HepG2 (cell line): ENCODE results near the gene HDGFL2. TPM values are rescaled to one million over a fixed set of nuclear protein-coding genes. Genes with fewer than 3 reads are reported as not detected.

Experiments
- AHR ChIP-seq: IDR thresholded peaks from 2 replicates; pipeline ENCODE4 v1.6.1; 2018; ENCODE audit warnings: missing genetic modification reagents, missing compliant biosample characterization
- FOXA3 ChIP-seq: IDR thresholded peaks from 2 replicates; pipeline ENCODE4 v1.6.1; 2016; ENCODE audit warnings: missing genetic modification reagents, missing compliant biosample characterization
- HES4 ChIP-seq: sonication (generic); formaldehyde crosslinking; IDR thresholded peaks from 2 replicates; pipeline ENCODE4 v1.9.0; 2021; ENCODE audit warnings: mild to moderate bottlenecking, missing genetic modification reagents, borderline replicate concordance
- HIVEP1 ChIP-seq: sonication (generic); formaldehyde crosslinking; IDR thresholded peaks from 2 replicates; pipeline ENCODE4 v1.4.0; 2020; ENCODE audit warnings: mild to moderate bottlenecking, missing genetic modification reagents
- KDM2A ChIP-seq: sonication (generic); formaldehyde crosslinking; IDR thresholded peaks from 2 replicates; pipeline ENCODE4 v1.4.0; 2020; ENCODE audit warnings: low read depth, missing genetic modification reagents, borderline replicate concordance
- KLF9 ChIP-seq: IDR thresholded peaks from 2 replicates; pipeline ENCODE4 v1.6.1; 2016; ENCODE audit warnings: low read depth
- KMT2B ChIP-seq: IDR thresholded peaks from 2 replicates; pipeline ENCODE4 v1.6.1; 2016; ENCODE audit warnings: missing genetic modification reagents, missing compliant biosample characterization
- NFYC ChIP-seq: IDR thresholded peaks from 2 replicates; pipeline ENCODE4 v1.6.1; 2016; ENCODE audit warnings: missing genetic modification reagents, missing compliant biosample characterization
- SETDB1 ChIP-seq: sonication (generic); formaldehyde crosslinking; IDR thresholded peaks from 2 replicates; pipeline ENCODE4 v1.5.1; 2020; ENCODE audit warnings: missing genetic modification reagents, mild to moderate bottlenecking, borderline replicate concordance
- SIN3A ChIP-seq: IDR thresholded peaks from 2 replicates; pipeline ENCODE4 v1.6.1; 2011; ENCODE audit warnings: low read depth, mild to moderate bottlenecking, control low read depth, low read length, borderline replicate concordance
- TRAFD1 ChIP-seq: sonication (generic); formaldehyde crosslinking; IDR thresholded peaks from 2 replicates; pipeline ENCODE4 v1.5.1; 2020; ENCODE audit warnings: missing genetic modification reagents, mild to moderate bottlenecking, borderline replicate concordance
- TSC22D2 ChIP-seq: sonication (generic); formaldehyde crosslinking; IDR thresholded peaks from 2 replicates; pipeline ENCODE4 v1.5.1; 2020; ENCODE audit warnings: missing genetic modification reagents, mild to moderate bottlenecking, borderline replicate concordance
- ZFP36 ChIP-seq: fragments of 150-350 bp; IDR thresholded peaks from 2 replicates; pipeline ENCODE4 v1.6.1; 2018; ENCODE audit warnings: borderline replicate concordance, low read length, low read depth; ENCODE audit not compliant: partially characterized antibody
- ZNF180 ChIP-seq: sonication (generic); formaldehyde crosslinking; IDR thresholded peaks from 2 replicates; pipeline ENCODE4 v1.4.0; 2020; ENCODE audit warnings: low read depth, missing genetic modification reagents, borderline replicate concordance
- ZNF317 ChIP-seq: sonication (generic); formaldehyde crosslinking; IDR thresholded peaks from 2 replicates; pipeline ENCODE4 v1.5.0; 2020; ENCODE audit warnings: mild to moderate bottlenecking, missing genetic modification reagents
- ZNF354B ChIP-seq: sonication (generic); formaldehyde crosslinking; IDR thresholded peaks from 2 replicates; pipeline ENCODE4 v1.8.0; 2022; ENCODE audit warnings: mild to moderate bottlenecking, missing genetic modification reagents
- ZNF382 ChIP-seq: sonication (generic); formaldehyde crosslinking; IDR thresholded peaks from 2 replicates; pipeline ENCODE4 v1.5.0; 2020; ENCODE audit warnings: missing genetic modification reagents, mild to moderate bottlenecking, borderline replicate concordance
- polyA plus RNA-seq, 8 experiments: library from polyadenylated mRNA; depleted of rRNA in 3 of 8; stranded (reverse) in 7 of 8; unstranded in 1 of 8; fragments of >200 nt; fragmentation: Illumina TruSeq in 4 of 8; extraction: Trizol in 4 of 8; gene quantifications; 2 replicates each; pipeline versions ENCODE4 v1.2.1 to v1.2.3, GENCODE V29; 2011 to 2016; ENCODE audit warnings: low read depth in 4 of 8, missing spikeins in 1 of 8, mixed read lengths in 1 of 8; ENCODE audit not compliant: insufficient read depth in 1 of 8
- total RNA-seq, 5 experiments: library from RNA; depleted of rRNA; stranded (reverse); fragments of >200 nt; fragmentation: Illumina TruSeq; extraction: Trizol; gene quantifications; 2 replicates each; pipeline ENCODE4 v1.2.3, GENCODE V29; 2016; ENCODE audit warnings: low read depth in 1 of 5
- TF ChIP-seq, protein P1 (sequence below): IDR thresholded peaks from 2 replicates; pipeline ENCODE4 v1.6.1; 2012; ENCODE audit warnings: low read depth, low read length, improper control_type of control experiment
- TF ChIP-seq, protein P2 (sequence below): sonication (generic); formaldehyde crosslinking; conservative IDR thresholded peaks from 2 replicates; pipeline ENCODE4 v1.8.0; 2022; ENCODE audit warnings: mild to moderate bottlenecking, moderate library complexity, missing genetic modification reagents
- TF ChIP-seq, protein P3 (sequence below): sonication (generic); formaldehyde crosslinking; IDR thresholded peaks from 2 replicates; pipeline ENCODE4 v1.5.0; 2020; ENCODE audit warnings: mild to moderate bottlenecking, missing genetic modification reagents
- TF ChIP-seq, protein P4 (sequence below): sonication (generic); formaldehyde crosslinking; IDR thresholded peaks from 2 replicates; pipeline ENCODE4 v1.4.0; 2020; ENCODE audit warnings: mild to moderate bottlenecking, low read depth, missing genetic modification reagents

Gene HDGFL2
- total and polyA plus RNA-seq, 2 of the 13 experiments (the other 11 are each of a cell fraction or from before 2014, with no cell fraction given) = 20.0 to 51.1 TPM

- TF ChIP-seq TRAFD1 (CRISPR knock-in tag) = peak; percentile 66; the same call in 1 of the 2 replicates
- no peak for TF ChIP-seq ZNF354B
- TF ChIP-seq SIN3A = peak; percentile 96
- TF ChIP-seq KMT2B (CRISPR knock-in tag) = peak; percentile 74; the same call in 1 of the 2 replicates
- TF ChIP-seq HIVEP1 (CRISPR knock-in tag) = no peak
- TF ChIP-seq, protein P1, sequence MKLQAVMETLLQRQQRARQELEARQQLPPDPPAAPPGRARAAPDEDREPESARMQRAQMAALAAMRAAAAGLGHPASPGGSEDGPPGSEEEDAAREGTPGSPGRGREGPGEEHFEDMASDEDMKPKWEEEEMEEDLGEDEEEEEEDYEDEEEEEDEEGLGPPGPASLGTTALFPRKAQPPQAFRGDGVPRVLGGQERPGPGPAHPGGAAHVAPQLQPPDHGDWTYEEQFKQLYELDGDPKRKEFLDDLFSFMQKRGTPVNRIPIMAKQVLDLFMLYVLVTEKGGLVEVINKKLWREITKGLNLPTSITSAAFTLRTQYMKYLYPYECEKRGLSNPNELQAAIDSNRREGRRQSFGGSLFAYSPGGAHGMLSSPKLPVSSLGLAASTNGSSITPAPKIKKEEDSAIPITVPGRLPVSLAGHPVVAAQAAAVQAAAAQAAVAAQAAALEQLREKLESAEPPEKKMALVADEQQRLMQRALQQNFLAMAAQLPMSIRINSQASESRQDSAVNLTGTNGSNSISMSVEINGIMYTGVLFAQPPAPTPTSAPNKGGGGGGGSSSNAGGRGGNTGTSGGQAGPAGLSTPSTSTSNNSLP = 0 out of 2 replicates have a peak, but pooled peaks have one; percentile 53
- peak; percentile 61; the same call in 1 of the 2 replicates for TF ChIP-seq TSC22D2 (CRISPR knock-in tag)
- peak; percentile 64 for TF ChIP-seq FOXA3 (CRISPR knock-in tag)
- TF ChIP-seq HES4 (CRISPR knock-in tag) = no peak
- no peak for TF ChIP-seq ZFP36
- peak; percentile 71; the same call in 1 of the 2 replicates for TF ChIP-seq KDM2A
- TF ChIP-seq SETDB1 (CRISPR knock-in tag) = no peak
- no peak for TF ChIP-seq KLF9 (CRISPR knock-in tag)
- TF ChIP-seq AHR = no peak
- TF ChIP-seq, protein P2, sequence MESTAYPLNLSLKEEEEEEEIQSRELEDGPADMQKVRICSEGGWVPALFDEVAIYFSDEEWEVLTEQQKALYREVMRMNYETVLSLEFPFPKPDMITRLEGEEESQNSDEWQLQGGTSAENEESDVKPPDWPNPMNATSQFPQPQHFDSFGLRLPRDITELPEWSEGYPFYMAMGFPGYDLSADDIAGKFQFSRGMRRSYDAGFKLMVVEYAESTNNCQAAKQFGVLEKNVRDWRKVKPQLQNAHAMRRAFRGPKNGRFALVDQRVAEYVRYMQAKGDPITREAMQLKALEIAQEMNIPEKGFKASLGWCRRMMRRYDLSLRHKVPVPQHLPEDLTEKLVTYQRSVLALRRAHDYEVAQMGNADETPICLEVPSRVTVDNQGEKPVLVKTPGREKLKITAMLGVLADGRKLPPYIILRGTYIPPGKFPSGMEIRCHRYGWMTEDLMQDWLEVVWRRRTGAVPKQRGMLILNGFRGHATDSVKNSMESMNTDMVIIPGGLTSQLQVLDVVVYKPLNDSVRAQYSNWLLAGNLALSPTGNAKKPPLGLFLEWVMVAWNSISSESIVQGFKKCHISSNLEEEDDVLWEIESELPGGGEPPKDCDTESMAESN (CRISPR knock-in tag) = peak; percentile 88
- TF ChIP-seq ZNF180 (CRISPR knock-in tag) = no peak
- TF ChIP-seq, protein P3, sequence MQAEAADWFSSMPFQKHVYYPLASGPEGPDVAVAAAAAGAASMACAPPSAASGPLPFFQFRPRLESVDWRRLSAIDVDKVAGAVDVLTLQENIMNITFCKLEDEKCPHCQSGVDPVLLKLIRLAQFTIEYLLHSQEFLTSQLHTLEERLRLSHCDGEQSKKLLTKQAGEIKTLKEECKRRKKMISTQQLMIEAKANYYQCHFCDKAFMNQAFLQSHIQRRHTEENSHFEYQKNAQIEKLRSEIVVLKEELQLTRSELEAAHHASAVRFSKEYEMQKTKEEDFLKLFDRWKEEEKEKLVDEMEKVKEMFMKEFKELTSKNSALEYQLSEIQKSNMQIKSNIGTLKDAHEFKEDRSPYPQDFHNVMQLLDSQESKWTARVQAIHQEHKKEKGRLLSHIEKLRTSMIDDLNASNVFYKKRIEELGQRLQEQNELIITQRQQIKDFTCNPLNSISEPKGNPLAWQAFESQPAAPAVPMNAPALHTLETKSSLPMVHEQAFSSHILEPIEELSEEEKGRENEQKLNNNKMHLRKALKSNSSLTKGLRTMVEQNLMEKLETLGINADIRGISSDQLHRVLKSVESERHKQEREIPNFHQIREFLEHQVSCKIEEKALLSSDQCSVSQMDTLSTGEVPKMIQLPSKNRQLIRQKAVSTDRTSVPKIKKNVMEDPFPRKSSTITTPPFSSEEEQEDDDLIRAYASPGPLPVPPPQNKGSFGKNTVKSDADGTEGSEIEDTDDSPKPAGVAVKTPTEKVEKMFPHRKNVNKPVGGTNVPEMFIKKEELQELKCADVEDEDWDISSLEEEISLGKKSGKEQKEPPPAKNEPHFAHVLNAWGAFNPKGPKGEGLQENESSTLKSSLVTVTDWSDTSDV (CRISPR knock-in tag) = no peak
- TF ChIP-seq ZNF317 = no peak
- TF ChIP-seq NFYC = peak; percentile 58; the same call in 1 of the 2 replicates
- TF ChIP-seq ZNF382 (CRISPR knock-in tag) = no peak
- TF ChIP-seq, protein P4, sequence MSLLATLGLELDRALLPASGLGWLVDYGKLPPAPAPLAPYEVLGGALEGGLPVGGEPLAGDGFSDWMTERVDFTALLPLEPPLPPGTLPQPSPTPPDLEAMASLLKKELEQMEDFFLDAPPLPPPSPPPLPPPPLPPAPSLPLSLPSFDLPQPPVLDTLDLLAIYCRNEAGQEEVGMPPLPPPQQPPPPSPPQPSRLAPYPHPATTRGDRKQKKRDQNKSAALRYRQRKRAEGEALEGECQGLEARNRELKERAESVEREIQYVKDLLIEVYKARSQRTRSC (CRISPR knock-in tag) = no peak
Observed at GRCh38 chr19:4457654-4458395, 14.3 kb upstream of the HDGFL2 start, which contains the start of gene UBXN6 (continued).
